SH-SY5Y (cell line): ENCODE measurements around the gene CAPZA1.

Experiments
- GATA2 ChIP-seq: IDR thresholded peaks from 2 replicates; pipeline ENCODE4 v1.6.1; 2011; ENCODE audit warnings: mild to moderate bottlenecking, low read depth, low read length
- GATA3 ChIP-seq: IDR thresholded peaks from 2 replicates; pipeline ENCODE4 v1.6.1; 2011; ENCODE audit warnings: low read depth, mild to moderate bottlenecking, low read length, moderate library complexity

Gene CAPZA1

GRCh38 chr1:112686417-112686816 lies 66.8 kb downstream of the CAPZA1 start:
- TF ChIP-seq GATA2: no peak
- no peak for TF ChIP-seq GATA3

GRCh38 chr1:112686835-112687234 lies 67.2 kb downstream of the CAPZA1 start:
- TF ChIP-seq GATA2 (no peak), GATA3 (no peak)

- TF ChIP-seq GATA2: no peak
- TF ChIP-seq GATA3: no peak
Observed at GRCh38 chr1:112687361-112687760, 67.7 kb downstream of the CAPZA1 start.

DNA sequence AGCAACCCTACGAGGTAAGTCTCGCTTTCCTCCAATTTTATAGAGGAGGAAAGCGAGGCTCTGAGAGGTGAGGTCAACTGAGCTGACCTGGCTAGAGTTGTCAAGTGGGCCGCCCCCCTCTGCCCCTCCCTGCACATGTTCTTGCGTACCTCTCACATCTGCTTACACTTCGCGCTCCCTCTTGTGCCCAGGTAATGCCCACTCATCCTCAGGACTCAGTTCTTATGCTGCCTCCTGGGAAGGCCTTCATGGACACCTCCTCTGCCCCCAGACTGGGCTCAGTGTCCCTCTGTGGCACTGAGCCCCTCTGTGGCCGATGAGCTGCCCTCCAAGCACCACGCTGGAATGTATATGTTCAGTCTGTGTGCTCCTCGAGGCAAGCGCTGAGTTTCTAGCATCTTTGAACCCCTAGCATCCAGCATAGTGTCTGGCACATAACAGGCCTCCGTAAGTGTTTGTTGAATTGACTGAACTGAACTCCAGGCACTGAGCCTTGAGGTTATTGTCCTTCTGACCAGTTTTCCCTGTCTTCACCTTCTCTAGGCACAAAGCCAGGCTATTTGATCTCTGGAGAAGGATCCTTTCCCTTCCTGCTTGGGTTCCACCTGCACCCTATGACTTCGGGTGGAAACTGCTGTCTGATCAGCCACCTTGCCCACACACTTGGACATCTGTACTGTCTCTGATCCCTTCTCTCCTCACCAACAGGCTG lies 68.3 kb downstream of the CAPZA1 start:
- TF ChIP-seq GATA3 (no peak), GATA2 (no peak)

DNA sequence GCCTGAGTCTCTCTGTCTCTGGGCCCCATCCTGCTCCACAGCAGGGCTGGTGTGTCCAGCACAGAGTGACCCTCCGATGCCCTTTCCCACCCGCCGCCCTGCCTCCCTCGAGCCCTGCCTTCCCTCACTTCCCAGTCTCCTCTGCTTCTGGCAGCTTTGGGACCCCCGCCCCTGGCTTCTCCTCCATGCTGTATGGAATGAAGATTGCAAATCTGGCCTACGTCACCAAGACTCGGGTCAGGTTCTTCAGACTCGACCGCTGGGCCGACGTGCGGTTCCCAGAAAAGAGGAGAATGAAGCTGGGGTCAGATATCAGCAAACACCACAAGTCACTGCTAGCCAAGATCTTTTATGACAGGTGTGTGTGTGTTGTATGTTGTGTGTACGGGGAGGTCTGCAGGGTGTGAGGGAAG lies 69.2 kb downstream of the CAPZA1 start:
- TF ChIP-seq GATA2: no peak
- no peak for TF ChIP-seq GATA3

DNA sequence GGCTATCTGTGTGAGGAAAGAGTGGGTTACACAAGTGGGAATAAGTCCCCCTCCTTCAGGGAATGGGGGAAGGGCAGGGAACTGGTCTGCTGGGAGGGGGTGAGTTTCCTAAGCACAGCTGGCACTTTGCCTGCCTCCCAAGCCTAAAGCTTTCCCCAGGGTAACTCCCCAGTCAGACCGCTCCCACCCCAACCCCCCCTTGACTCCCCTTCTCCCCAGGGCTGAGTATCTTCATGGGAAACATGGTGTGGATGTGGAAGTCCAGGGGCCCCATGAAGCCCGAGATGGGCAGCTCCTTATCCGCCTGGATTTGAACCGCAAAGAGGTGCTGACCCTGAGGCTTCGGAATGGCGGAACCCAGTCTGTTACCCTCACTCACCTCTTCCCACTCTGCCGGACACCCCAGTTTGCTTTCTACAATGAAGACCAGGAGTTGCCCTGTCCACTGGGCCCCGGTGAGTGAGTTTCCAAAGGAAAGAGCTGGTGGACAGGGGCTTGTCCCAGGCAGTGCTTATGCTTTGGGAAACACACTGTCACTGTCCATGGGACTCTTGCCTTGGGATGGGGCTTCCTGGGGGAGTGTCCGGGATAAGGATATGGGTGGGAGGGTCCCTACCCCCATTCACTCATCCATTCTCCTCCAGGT lies 69.7 kb downstream of the CAPZA1 start:
- TF ChIP-seq GATA2 (no peak), GATA3 (no peak)

GRCh38 chr1:112689842-112690237 lies 70.2 kb downstream of the CAPZA1 start:
- no peak for TF ChIP-seq GATA3
- no peak for TF ChIP-seq GATA2

DNA sequence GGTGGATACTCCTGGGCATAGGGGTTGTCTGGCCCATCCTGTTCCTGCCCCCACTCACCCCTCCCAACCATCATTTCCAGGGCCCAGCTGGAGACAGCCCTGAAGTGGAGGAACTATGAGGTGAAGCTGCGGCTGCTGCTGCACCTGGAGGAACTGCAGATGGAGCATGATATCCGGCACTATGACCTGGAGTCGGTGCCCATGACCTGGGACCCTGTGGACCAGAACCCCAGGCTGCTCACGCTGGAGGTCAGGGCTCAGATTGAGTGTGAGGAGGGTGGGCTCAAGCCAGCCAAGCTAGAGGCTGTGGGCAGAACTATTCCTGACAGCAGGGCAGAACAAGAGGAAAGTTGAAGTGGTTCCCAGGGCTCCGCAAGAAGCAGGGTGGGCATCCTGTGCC lies 73.0 kb downstream of the CAPZA1 start:
- no peak for TF ChIP-seq GATA3
- TF ChIP-seq GATA2: no peak

DNA sequence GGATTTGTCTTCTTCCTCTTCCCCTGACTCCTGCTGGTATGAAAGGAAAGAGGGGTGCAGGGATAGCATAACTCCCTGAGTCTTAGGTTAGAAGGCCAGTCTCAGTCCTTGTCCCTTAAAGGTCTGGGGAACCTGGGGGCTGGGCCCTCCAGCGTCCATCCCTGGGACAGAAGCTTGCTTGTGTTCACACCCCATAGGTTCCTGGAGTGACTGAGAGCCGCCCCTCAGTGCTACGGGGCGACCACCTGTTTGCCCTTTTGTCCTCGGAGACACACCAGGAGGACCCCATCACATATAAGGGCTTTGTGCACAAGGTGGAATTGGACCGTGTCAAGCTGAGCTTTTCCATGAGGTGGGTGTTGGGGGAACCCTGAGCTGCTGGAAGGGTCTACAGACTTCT lies 74.2 kb downstream of the CAPZA1 start:
- TF ChIP-seq GATA2 (no peak), GATA3 (no peak)

DNA sequence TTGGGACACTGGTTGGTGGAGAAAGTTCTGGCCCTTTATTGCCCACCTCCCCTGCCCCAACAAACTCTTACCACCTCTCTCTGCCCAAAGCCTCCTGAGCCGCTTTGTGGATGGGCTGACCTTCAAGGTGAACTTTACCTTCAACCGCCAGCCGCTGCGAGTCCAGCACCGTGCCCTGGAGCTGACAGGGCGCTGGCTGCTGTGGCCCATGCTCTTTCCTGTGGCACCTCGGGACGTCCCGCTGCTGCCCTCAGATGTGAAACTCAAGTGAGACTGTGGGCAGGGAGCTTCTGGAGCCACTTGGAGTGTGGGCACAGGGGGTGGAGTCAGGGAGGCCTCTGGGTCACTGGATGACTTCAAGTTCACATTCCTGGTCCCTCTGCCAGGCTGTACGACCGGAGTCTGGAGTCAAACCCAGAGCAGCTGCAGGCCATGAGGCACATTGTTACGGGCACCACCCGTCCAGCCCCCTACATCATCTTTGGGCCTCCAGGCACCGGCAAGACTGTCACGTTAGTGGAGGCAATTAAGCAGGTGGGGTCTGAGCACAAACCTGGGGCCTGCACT lies 74.8 kb downstream of the CAPZA1 start:
- TF ChIP-seq GATA3 (no peak), GATA2 (no peak)

DNA sequence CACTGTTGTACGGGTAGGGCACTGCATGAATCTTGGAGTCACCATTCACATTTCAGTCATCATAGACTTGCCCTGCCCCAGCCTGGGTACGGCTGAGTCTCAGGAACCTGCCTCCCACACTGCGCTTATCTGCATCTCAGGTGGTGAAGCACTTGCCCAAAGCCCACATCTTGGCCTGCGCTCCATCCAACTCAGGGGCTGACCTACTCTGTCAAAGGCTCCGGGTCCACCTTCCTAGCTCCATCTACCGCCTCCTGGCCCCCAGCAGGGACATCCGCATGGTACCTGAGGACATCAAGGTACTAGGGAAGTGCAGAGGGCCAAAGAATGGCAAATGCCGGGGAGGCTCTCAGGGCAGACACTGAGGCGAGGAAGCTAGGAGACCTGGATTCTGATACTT lies 75.6 kb downstream of the CAPZA1 start:
- no peak for TF ChIP-seq GATA2
- TF ChIP-seq GATA3: no peak

GRCh38 chr1:112696578-112697314 lies 77.1 kb downstream of the CAPZA1 start:
- TF ChIP-seq GATA2: no peak
- TF ChIP-seq GATA3: no peak

- no peak for TF ChIP-seq GATA2
- TF ChIP-seq GATA3: no peak
Observed at GRCh38 chr1:112697781-112698201, 78.2 kb downstream of the CAPZA1 start.
